GM18907 (cell line): ENCODE measurements around the gene TRAM2.

ENCODE experiments used
- ATAC-seq: cut with Tn5 transposase; IDR thresholded peaks from one replicate; pipeline ENCODE4 v1.9.1; 2021; ENCODE audit warnings: mild to moderate bottlenecking, moderate library complexity; ENCODE audit not compliant: unreplicated experiment

TRAM2 gene

DNA sequence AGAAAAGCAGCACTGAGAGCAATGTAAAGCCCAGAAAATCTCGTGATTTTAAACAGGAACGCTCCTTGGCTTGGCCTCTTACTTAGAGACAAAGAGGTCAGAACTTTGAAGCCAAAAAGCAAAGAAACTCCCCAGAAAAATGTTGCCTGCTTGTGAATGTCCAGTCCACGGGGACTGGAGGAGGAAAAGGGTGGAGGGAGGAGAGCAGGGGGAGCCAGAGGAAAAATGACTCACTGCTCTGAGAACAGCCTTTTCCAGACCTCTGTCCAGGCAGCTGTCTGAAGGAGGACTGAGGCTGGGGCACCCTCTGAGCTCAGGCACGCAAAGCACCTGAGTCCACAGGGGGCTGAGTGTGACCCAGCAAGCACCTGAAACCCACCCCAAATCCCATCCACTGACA, 64.7 kb downstream of the TRAM2 start:
- ATAC-seq: no peak

DNA sequence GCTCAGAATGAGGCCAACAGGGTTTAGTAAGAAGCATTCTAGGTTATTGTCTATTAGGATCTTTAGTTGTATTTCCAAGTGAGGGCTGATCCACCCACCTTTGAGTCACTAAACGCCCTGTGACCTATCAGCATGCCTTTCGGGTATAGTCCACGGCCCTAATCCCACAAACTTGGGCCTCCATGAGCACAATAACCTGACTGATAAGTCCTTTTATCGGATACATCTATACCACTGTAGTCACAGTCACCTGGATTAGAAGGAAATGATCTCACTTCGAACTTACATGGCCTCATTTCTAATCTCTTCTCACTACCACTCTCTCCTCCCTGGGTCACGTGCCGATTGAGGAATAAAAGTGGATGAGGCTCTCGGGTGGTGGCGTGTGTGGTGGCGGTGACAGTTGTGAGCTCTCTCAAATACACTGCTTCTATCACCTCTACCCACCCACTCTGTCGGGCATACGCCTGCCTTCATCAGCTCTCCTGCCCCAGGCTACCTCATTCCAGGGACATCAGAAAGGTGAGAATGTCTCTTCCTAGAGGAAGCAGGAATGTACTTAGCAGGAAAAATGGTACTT, 65.2 kb downstream of the TRAM2 start:
- no peak for ATAC-seq

DNA sequence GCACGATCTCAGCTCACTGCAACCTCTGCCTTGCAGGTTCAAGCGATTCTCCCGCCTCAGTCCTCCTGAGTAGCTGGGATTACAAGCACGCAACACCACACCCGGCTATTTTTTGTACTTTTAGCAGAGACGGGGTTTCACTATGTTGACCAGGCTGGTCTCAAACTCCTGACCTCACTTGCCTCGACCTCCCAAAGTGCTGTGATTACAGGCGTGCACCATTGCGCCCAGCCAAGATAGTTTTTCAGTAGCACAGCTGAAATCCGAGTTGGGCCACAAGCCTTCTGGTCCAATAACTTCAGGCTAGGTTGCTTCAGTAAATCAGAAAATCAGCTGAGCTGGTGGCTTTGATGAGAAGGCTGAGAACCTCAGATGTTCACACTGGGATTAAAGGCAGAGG, 65.7 kb downstream of the TRAM2 start:
- ATAC-seq: no peak

DNA sequence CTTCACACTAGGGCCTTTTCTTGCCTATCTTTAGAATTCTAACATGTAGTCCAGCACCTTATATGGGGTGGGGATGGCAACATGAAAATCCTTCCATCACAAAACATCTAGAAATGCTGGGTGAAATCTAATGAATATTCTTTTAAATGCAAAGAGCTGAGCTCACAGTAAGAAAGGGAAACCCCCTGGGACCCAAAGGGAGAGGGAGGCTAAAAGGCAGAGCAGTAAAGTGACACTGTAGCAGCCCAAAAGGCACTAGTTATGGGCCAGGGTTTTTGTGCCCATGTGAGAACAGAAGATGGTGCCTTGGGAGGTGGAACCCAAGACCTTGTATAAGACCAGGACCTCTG, 66.7 kb downstream of the TRAM2 start:
- no peak for ATAC-seq

DNA sequence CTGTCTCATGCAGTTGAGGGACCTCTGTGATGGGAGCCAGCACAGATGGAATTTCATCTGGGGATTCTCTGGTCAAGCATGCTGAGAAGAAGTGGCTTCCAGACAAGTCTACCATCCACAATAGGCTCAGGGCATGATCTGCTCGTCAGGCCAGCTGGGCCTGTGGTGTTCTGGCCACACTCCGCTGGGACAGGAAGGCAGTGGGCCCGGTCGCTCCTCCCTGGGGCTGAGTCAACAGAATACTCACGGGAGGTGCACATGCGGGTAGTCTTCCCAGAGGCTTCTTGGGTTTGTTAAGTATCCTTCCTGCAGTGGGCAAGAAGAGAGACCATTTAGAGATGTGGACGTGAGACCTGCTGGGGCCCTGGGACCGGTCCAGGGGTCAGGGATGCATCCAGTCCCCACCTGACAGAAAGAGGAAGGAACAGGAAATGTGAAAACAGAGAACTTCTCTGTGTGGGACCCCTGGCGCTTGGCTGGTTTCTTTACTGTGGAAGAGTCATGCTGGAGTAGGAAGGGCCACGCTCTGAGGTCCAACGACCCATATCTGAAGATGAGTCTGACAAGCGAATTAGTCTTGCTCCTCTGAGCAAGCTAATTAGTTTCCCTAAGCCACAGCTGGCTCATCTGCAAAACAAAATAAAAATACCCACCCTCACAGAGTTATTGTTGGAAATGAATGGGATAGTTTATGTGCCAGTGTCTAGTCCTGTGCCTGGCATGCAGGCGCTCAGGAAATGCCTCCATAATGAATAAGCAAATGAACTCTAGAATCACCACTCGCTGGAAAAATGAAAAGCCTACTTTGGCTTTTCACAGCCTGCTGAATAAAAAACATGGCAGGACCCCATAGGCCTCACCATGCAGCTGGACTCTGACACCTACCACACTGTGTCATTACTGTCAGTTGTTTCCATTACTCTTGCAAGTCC, 67.3 kb downstream of the TRAM2 start:
- no peak for ATAC-seq

DNA sequence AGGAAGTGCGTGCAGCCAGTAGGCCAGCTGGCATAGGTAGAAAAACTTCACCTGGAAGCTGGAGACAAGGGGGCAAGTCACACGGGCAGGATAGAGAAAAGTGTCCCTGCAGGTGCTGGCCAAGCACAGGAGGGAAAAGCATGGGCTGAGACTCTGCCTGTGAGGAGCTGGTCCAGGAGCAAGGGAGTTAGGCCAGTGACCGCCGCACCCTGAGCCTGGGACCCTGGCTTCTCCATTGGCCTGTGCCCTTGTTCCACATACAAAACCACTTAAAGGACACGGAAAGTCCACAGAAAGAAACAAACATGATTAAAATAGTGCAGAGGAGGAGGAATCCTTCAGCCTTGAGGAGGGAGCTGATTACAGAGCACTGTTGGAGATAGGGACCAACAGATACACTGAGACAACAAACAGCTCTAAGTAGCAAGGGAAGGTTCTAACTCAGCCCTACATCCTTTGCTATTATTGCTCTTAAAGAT, 68.6 kb downstream of the TRAM2 start:
- no peak for ATAC-seq

DNA sequence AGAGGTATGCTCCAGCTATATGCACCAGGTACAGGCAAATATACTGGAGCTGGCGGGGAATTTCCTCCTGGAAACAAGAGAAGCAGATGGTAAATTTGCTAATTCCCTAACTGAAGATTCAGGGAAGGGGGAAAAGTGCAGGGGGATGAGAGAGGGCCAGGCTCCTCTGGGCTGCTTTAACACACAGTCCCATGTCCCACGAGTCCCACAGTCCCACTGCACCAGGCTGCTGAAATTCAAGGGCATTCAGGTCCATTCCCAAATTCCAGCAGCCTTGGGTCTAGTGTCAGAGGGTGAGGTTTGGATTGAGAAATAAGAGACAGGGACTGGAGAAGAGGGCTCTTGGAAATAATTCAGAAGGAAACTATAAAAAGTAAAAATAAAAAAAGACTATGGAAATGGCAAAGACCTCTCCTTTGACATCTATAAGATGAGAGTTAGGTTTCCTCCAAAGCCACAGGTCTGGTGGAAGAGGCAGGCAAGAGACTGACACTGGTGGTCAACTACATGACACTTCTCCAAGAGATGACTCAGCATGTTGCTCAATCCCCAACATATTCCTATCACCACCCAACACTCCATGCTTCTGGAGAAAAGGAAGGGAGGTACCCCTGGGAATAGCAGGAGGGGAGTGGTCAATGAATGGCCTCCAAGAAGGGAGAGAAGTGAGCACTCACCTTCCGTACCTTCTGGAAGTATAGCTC, 69.2 kb downstream of the TRAM2 start:
- ATAC-seq: no peak

DNA sequence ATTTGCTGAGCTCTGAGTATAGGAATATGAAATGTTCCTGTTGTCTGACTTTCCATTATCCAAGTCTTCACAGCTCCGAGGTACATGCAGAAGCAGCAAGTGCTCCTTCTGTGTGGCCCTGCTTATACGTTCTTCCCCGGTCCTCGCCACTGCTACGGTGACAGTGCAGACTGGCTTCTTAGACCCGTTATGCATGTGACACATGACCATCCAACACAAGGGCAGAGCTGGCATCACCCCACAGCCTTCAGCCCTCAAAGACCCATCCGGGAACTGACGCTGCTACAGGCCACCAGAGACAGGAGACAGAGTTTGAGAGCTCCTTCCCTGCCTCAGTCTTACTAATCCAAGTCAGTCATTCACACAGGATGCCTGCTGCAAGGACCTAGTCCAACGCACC, 70.4 kb downstream of the TRAM2 start:
- no peak for ATAC-seq

DNA sequence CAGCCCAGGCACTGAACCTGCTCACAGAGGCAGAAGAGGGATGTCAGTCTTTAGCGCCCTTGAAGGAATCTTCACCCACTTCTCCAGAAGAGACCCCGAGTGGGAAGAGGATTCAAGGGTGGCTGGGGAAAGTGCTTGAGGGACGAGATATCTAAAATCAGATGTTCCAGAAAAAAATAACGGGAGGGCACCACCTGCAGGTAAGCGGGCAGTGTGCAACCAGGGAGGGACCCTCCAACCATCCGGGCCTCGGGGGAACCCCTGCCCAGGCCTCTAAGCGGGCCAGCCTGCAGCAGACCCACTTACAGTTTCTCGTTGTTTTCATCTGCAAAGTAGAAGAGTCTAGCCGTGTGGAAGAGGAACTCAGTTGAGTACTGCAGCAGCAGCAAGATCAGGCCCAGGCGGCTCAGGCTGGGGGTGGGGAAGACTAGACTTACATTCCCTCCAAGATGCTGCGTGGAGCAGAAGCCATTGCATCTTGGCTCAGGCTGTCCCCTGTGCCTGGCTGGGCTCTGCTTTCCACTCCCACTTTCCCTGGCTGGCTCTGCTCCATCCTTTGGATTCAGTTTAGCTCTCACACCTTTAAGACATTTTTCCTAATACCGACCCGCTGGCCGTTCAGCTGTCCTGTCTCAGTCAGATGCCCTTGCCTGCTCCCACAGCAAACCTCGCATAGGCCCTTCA, 71.0 kb downstream of the TRAM2 start:
- no peak for ATAC-seq

DNA sequence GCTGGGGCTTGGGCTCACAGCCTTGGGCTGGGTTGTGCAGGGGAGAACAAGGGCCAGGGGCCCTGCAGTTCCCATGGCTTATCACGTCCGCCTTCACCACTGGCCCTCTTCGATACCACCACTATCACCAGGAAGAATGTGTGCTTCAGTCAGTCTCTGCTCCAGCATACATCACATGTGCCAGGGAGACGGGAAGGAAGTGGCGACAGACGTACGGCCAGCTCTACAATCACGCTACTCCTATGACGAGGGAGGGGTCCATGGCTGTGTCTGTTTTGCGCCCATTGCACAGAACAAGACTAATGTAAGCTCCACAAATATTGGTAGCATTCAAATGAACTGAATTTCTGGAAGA, 72.1 kb downstream of the TRAM2 start:
- ATAC-seq: no peak

DNA sequence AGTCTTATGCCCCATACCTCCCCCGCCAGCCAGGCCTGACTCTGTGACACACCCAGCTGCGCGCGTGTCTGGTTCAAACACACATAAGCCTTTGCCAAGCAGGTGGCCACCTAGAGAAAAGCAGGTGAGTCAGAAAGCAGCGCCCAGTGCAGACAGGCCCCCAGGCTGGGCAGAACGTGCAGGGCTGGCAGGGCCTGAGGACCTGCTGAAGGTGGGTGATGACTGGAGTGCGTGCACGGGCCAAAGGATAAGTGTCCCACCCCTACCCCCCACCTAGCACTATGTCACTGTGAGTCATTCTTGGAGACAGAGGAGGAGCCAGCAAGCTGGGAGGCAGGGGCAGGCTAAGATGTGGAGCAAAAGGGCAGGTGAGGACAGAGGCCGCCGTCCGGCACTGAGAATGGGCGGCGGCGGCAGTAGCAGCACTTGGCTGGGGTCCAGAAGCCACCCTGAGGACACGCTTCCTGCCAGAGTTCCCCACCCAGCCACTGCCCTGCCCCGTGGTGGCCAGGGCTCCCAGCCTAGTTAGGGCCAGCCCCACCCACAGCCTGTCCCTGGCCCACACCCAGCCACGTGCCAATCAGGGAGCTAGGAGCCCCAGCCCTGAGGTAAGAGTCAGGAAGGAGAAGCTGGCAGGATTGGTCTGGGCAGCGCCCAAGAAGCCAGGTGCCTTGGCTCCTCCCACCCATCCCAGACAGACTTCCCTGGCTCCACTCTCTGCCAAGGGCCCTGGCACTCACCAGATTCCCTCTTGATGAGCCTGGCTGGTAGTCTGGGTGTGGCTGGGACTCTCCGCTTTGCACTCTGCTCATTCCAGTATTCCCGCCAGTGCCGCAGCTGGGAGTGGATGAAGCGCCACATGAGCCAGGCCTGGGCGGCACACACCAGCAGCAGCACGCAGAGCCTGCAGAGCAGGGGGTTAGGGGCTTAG, 72.7 kb downstream of the TRAM2 start:
- ATAC-seq: no peak

DNA sequence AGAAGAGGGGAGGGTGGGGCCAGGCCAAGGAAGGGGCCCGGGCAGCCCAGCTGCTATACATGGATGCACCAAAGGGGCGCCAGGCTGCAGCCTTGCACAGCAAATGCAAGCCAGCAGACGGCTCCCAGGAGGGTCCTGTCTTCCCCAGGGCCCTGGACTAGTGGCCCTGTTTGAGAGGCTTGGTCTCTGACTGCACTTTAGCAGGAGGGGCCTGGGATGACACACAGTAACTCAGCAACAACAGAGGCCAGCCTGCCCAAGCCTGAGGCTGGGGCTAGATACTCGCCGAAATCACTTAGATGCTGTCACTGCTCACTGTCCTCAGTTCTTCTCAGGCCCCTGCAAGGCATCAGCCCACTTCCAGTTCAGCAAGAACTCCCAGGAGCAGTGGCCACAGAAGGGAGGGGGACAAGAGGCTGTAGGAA, 73.5 kb downstream of the TRAM2 start:
- no peak for ATAC-seq

DNA sequence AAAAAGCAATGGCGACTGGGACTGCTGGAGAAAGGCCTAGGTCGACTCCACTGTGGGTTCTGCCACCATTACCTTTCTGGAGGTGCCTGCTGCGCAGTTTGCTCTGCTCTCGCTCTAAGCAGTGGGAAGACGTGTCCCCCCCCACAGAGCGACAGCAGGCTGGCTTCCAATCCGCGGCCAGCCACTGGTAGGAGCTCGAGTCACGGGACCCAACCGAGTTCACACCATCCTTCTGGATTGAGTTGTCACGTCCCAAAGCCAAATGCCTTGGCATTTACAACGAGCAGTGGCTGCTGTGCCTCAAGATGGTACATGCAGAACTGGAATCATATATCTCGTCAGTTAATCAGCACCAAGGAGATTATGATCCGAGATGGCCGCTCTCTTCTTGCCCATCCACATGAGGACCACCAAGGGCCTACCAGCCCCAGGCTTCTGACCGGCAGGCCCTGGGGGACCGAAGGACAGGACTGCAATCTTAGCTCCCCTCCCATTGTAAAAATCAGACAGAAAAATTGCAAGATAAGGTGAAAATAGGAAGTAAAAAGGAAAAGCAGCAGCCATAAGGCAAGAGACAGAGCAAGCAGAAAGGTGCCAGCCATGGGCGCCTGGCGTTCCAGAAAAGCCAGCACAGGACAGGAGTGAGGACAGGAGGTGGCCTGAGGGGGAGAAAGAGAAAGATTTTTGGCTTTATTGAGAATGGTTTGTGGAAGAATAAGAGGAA, 74.4 kb downstream of the TRAM2 start:
- ATAC-seq: no peak

DNA sequence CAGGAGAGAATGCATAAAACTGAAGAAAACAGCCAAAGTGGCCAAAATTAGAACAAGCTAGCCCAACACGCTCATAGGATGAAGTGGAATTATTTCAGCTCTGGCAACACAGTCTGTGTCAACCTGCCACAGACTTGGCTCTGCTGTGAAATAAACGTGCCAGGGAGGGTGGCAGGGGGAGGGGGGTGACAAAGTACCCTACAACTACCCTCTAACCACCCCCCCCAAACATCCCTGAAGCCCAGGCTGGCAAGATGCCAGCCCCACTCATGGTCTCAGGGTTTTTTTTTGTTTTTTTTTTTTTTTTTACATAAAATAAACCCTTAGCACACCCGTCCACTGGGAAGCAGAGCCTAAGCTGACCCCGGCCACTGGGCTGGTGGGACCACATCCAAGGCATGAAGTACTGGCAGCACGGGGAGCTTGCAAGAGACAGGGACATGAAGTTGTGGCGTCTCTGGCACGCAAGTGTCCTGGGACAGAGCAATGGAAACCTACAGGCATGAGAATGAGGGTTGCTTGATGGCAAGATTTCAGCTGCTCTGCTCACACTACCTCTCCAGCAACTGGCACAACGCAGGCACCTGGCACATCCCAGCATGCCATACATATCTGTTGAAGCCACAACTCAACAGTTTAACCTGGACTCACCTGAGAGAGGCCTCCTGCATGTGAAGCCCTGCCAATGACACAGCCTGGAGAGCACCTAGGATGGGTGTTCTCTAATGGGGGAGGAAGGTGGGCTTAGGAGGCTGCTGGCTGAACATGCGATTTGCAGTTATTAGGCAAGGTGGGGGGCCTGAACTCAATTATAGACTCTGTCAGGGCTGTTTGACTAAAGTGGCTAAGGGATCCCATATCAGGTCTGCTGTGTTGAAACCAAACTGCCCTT, 76.4 kb downstream of the TRAM2 start:
- ATAC-seq: no peak

DNA sequence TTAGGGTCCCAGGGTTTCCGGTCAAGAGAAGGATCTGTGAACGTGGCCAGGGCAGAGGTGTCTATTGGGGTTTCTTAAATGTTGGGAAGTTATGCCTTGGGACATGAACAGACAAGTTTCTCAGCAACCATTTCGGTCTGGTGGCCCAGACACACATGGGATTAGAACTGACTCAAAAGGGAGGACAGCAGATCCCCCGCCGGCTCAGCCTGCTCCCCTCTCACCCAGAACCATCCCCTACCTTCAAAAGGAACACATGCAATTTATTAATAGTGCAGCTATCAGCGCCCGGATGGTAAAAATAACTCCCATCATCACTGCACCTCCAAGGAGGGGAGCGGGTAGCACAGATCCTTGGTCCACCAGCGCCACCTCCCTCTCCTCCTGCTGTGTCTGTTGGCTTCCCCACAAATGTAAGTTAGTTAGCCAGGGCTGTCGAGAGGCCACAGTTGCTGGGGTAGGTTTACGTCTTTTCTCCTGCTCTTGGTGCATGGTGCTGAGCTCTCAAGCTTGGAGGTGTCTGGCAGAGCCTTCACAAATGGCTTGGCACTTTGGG, 77.1 kb downstream of the TRAM2 start:
- no peak for ATAC-seq

DNA sequence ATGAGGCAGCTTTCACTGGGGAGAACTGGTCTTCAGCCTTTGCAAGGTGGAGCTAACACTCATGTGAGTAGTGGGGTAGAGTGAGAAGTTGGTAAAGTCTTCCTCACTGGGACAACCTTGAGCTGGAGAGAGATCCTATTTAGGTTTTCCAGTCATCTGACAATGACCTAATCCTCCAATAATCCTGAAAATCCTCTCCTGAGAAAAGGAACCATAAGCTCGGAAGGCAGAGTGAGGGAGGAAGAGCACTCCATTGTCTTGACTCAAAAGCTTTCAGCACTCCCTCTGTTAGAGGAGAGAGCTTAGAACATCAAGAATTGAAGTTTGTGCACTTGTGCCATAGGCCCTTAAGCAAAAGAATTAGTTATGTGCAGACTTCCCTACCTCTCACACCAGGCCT, 77.8 kb downstream of the TRAM2 start:
- ATAC-seq: no peak

DNA sequence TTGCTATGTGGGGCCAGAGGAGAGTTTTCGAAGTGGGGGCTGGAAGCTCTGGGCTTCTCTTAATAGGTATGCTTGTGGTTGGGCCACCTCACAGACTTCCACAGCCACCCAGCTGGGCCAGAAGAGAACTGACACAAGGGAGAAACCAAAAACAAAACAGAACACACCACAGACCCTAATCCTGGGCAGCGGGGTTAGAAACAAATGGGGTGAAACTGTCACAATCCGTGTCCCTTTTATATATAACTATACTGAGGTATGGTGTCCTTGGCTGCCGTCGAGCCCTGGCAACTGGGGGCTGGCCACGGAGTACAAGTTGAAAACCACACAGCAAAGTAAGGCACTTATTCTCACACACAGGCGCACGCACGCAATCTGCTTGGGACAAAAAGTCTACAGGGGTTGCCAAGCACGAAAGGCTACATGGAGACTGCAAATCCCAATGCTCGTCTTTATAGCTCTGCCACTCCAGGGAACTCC, 78.3 kb downstream of the TRAM2 start:
- peak; percentile 60 for ATAC-seq
